Naive thymus-derived CD4-positive, alpha-beta T cell (primary cell): ENCODE measurements around the gene RPS6KB2. TPM values are rescaled to one million over a fixed set of nuclear protein-coding genes. Genes with fewer than 3 reads are reported as not detected.

ENCODE experiments used
- ATAC-seq: fragments of 150-1000 bp; cut with Tn5 transposase; 2 replicates; pipeline ENCODE4 v1.10.0; 2021; ENCODE audit warnings: mild to moderate bottlenecking, moderate library complexity
- CTCF ChIA-PET: fragments of 350-600 bp; sonication (Branson Sonifier 250); formaldehyde crosslinking; loops from one replicate; lab custom pipeline; 2021; ENCODE audit warnings: antibody characterized with exemption; lab: Charles Lee
- POLR2A ChIA-PET: fragments of 350-600 bp; sonication (Branson Sonifier 250); formaldehyde crosslinking; loops from one replicate; lab custom pipeline; 2021; ENCODE audit warnings: antibody characterized with exemption, inconsistent platforms; lab: Charles Lee
- DNase-seq, 9 donors: peaks; one replicate each; pipeline versions ENCODE4 v3.0.0 to v3.0.0-alpha.2; 2020 to 2022; ENCODE audit warnings: mixed read lengths in 1 of 9
- H3K27ac ChIP-seq: one replicate; pipeline ENCODE4 v1.7.0; 2013; ENCODE audit warnings: mild to moderate bottlenecking, low read depth, low read length, moderate library complexity
- H3K27me3 ChIP-seq, 2 donors: one replicate each; pipeline ENCODE4 v1.7.0; 2013; ENCODE audit warnings: low read length in 2 of 2, mild to moderate bottlenecking in 2 of 2, moderate library complexity in 2 of 2; ENCODE audit not compliant: control insufficient read depth in 2 of 2, insufficient read depth in 2 of 2
- H3K36me3 ChIP-seq, 3 experiments: 1 replicate in 2 of 3; 2 replicates in 1 of 3; pipeline ENCODE4 v1.7.0; 2013; ENCODE audit warnings: low read length in 3 of 3, mild to moderate bottlenecking in 3 of 3, moderate library complexity in 1 of 3; ENCODE audit not compliant: insufficient read depth in 3 of 3, control insufficient read depth in 2 of 3
- H3K4me1 ChIP-seq, 2 donors: one replicate each; pipeline ENCODE4 v1.7.0; 2013; ENCODE audit warnings: low read length in 2 of 2, mild to moderate bottlenecking in 2 of 2, moderate library complexity in 1 of 2; ENCODE audit not compliant: control insufficient read depth in 2 of 2, insufficient read depth in 2 of 2
- H3K4me3 ChIP-seq: 2 replicates; pipeline ENCODE4 v1.7.0; 2013; ENCODE audit warnings: mild to moderate bottlenecking, low read length
- H3K9me3 ChIP-seq, 3 experiments: 1 replicate in 2 of 3; 2 replicates in 1 of 3; pipeline ENCODE4 v1.7.0; 2013; ENCODE audit warnings: low read length in 3 of 3; ENCODE audit not compliant: control insufficient read depth in 2 of 3
- H3K27ac Mint-ChIP-seq, 9 donors: one replicate each; pipeline ENCODE4 v1.8.0; 2020 to 2022; ENCODE audit warnings: mixed read lengths in 9 of 9, mild to moderate bottlenecking in 8 of 9, moderate library complexity in 5 of 9, inconsistent platforms in 2 of 9
- H3K27me3 Mint-ChIP-seq, 5 donors: one replicate each; pipeline ENCODE4 v1.8.0; 2021 to 2022; ENCODE audit warnings: mixed read lengths in 5 of 5, mild to moderate bottlenecking in 1 of 5
- H3K36me3 Mint-ChIP-seq, 5 donors: one replicate each; pipeline ENCODE4 v1.8.0; 2020 to 2022; ENCODE audit warnings: mixed read lengths in 5 of 5, mild to moderate bottlenecking in 3 of 5, inconsistent platforms in 1 of 5
- H3K4me1 Mint-ChIP-seq, 7 donors: one replicate each; pipeline ENCODE4 v1.8.0; 2020 to 2022; ENCODE audit warnings: mixed read lengths in 7 of 7, mild to moderate bottlenecking in 3 of 7, inconsistent platforms in 1 of 7
- H3K4me3 Mint-ChIP-seq, 10 donors: one replicate each; pipeline ENCODE4 v1.8.0; 2020 to 2022; ENCODE audit warnings: mild to moderate bottlenecking in 10 of 10, mixed read lengths in 10 of 10, moderate library complexity in 6 of 10, inconsistent platforms in 2 of 10
- H3K9me3 Mint-ChIP-seq, 11 donors: one replicate each; pipeline ENCODE4 v1.8.0; 2020 to 2022; ENCODE audit warnings: mixed read lengths in 11 of 11, mild to moderate bottlenecking in 4 of 11, inconsistent platforms in 1 of 11, moderate library complexity in 1 of 11
- intact Hi-C, 2 donors: fragments of 100-400 bp; cut with micrococcal nuclease; formaldehyde crosslinking; loops; one replicate each; pipeline ENCODE4 v1.15.1; 2023
- polyA plus RNA-seq, 2 donors: library from polyadenylated mRNA; unstranded; fragments of 300-500 nt; fragmentation: Illumina TruSeq; gene quantifications; one replicate each; pipeline ENCODE4 v1.2.3, GENCODE V29; 2021
- total RNA-seq, 6 experiments: library from RNA in 5 of 6; stranded (reverse) in 5 of 6; gene quantifications; 1 replicate in 5 of 6; 2 replicates in 1 of 6; pipeline ENCODE4 v1.2.3 and lab custom pipeline; 2021 to 2026

Gene RPS6KB2
- total and polyA plus RNA-seq, 7 experiments from 2014 or later = 45.2 to 83.9 (median 69.2) TPM

- ChIA-PET POLR2A (interaction anchor here (0.9 to 31.8 kb wide), 9 partner anchors 17 to 70 kb away, joined by 3 to 1530 read pairs (median 69); partner anchors contain the start of genes AIP, CABP4, CARNS1 and GPR152), CTCF (interaction anchor here (0.6 to 1.0 kb wide), 2 partner anchors 10 to 1876 kb away, joined by 3 read pairs; no protein-coding TSS in a partner anchor)
- Histone ChIP-seq H3K36me3 (peaks cover 0 to 59% (median 19%) of the 10 kb centered on the region in 3 experiments), H3K27me3 (no peaks in the 10 kb centered on the region), H3K4me1 (peaks cover 42 to 67% of the 10 kb centered on the region in 2 donors), H3K27ac (peak overlapping the region; percentile 85), H3K9me3 (no peaks in the 10 kb centered on the region), H3K4me3 (peak overlapping the region; percentile 100)
- Mint-ChIP-seq H3K36me3 (peaks cover 0 to 48% (median 7%) of the 10 kb centered on the region in 5 donors), H3K27ac (peak overlapping the region in 8 of 9 donors; percentile 41 to 95 (median 82)), H3K4me1 (peaks cover 38 to 74% (median 52%) of the 10 kb centered on the region in 7 donors), H3K9me3 (peaks cover 0 to 1% (median 0%) of the 10 kb centered on the region in 11 donors), H3K27me3 (no peaks in the 10 kb centered on the region), H3K4me3 (peak overlapping the region; percentile 79 to 99 (median 96))
- DNase-seq (no peak), ATAC-seq (no peak)
- intact Hi-C loops = no loop called here
Measured at GRCh38 chr11:67435031-67435726, 6.9 kb downstream of the RPS6KB2 start.

GRCh38 chr11:67435727-67436458, 7.6 kb downstream of the RPS6KB2 start:
- peaks cover 0 to 49% (median 7%) of the 10 kb centered on the region in 5 donors for H3K36me3 Mint-ChIP-seq
- peak overlapping the region; percentile 12 to 97 (median 92) for H3K27ac Mint-ChIP-seq
- Histone ChIP-seq H3K27me3 (no peaks in the 10 kb centered on the region), H3K36me3 (peaks cover 0 to 59% (median 19%) of the 10 kb centered on the region in 3 experiments), H3K9me3 (no peaks in the 10 kb centered on the region), H3K4me3 (peak overlapping the region; percentile 100), H3K27ac (peak overlapping the region; percentile 85), H3K4me1 (peaks cover 45 to 74% of the 10 kb centered on the region in 2 donors)
- ATAC-seq (no peak), DNase-seq (no peak)
- CTCF ChIA-PET = interaction anchor here (0.6 to 5.9 kb wide), 6 partner anchors 10 to 48 kb away, joined by 3 to 37 read pairs (median 8); partner anchors contain the start of genes AIP, PPP1CA and TBC1D10C
- intact Hi-C loops = loop anchor here in 1 of 2 donors (2.0 kb wide), 1 partner anchor 47 kb away; the partner anchor contains the start of gene AIP
- peak overlapping the region; percentile 85 to 99 (median 97) for H3K4me3 Mint-ChIP-seq
- POLR2A ChIA-PET = interaction anchor here (1.6 to 31.8 kb wide), 10 partner anchors 7 to 70 kb away, joined by 5 to 1530 read pairs (median 62); partner anchors contain the start of genes AIP, CABP4, CARNS1 and GPR152
- H3K9me3 Mint-ChIP-seq = peaks cover 0 to 1% (median 0%) of the 10 kb centered on the region in 11 donors
- no peaks in the 10 kb centered on the region for H3K27me3 Mint-ChIP-seq
- H3K4me1 Mint-ChIP-seq = peaks cover 41 to 74% (median 54%) of the 10 kb centered on the region in 7 donors

DNA sequence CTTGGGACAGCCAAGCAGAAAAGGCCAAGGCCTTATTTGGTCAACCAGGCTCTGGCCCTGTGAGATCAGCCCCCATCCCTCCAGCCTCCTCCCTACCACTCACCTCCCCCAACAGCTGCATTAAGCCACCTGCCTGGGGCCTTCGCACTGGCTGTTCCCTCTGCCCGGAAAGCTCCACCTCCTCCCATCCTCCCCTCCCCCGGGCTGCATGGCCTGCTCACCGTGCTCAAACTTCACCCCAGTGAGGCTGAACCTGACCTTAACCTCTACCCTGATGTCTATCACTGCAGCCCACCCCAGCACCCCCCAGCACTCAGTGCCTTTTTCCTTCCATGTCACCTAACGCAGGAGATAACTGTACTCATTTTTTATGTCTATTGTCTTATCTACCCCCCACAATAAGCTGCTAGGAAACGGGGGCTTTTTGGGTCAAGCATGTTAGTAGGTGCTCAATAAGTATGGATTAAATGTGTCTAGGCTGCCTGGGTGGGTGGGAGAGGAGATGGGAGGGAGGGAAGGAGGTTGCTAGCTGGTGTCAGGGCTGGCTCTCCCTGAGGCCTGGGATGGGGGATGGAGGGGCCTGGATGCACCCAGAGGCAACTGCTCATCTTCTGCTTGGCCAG, 8.3 kb downstream of the RPS6KB2 start:
- Mint-ChIP-seq H3K9me3 (peaks cover 0 to 1% (median 0%) of the 10 kb centered on the region in 11 donors), H3K4me3 (peak overlapping the region; percentile 85 to 99 (median 97)), H3K36me3 (peaks cover 0 to 46% (median 7%) of the 10 kb centered on the region in 5 donors), H3K4me1 (peaks cover 44 to 78% (median 55%) of the 10 kb centered on the region in 7 donors), H3K27me3 (no peaks in the 10 kb centered on the region), H3K27ac (peak overlapping the region; percentile 71 to 97 (median 92))
- Histone ChIP-seq H3K4me1 (peaks cover 45 to 74% of the 10 kb centered on the region in 2 donors), H3K36me3 (peaks cover 0 to 53% (median 15%) of the 10 kb centered on the region in 3 experiments), H3K4me3 (peak overlapping the region; percentile 100), H3K9me3 (no peaks in the 10 kb centered on the region), H3K27me3 (no peaks in the 10 kb centered on the region), H3K27ac (peak overlapping the region; percentile 85)
- intact Hi-C loops = loop anchor here (1.0 to 2.0 kb wide), 11 partner anchors 8 to 70 kb away; partner anchors contain the start of genes AIP (in 2 of the 2), RPS6KB2 (in 2 of the 2) and TMEM134 (in 2 of the 2)
- ChIA-PET CTCF (interaction anchor here (0.6 to 5.9 kb wide), 10 partner anchors 11 to 48 kb away, joined by 3 to 37 read pairs (median 5); partner anchors contain the start of genes AIP, PPP1CA, TBC1D10C and TMEM134), POLR2A (interaction anchor here (0.6 to 31.8 kb wide), 19 partner anchors 8 to 196 kb away, joined by 3 to 1530 read pairs (median 9); partner anchors contain the start of genes AIP, CABP4, CARNS1 and GPR152)
- ATAC-seq (peak; percentile 33), DNase-seq (peak in 8 of 9 donors; percentile 29 to 70 (median 55))

- peaks cover 0 to 1% (median 0%) of the 10 kb centered on the region in 11 donors for H3K9me3 Mint-ChIP-seq
- Histone ChIP-seq H3K9me3 (no peaks in the 10 kb centered on the region), H3K27me3 (no peaks in the 10 kb centered on the region), H3K27ac (peak within 1 kb of the TSS; percentile 85), H3K4me3 (peak within 1 kb of the TSS; percentile 100), H3K36me3 (peaks cover 0 to 47% (median 11%) of the 10 kb centered on the region in 3 experiments), H3K4me1 (peaks cover 45 to 73% of the 10 kb centered on the region in 2 donors)
- DNase-seq (peak; percentile 49 to 86 (median 84)), ATAC-seq (peak; percentile 74)
- intact Hi-C loops = loop anchor here (1.0 to 2.0 kb wide), 11 partner anchors 9 to 69 kb away; partner anchors contain the start of genes AIP (in 2 of the 2), RPS6KB2 (in 2 of the 2) and TMEM134 (in 2 of the 2)
- peak within 1 kb of the TSS; percentile 85 to 99 (median 97) for H3K4me3 Mint-ChIP-seq
- no peaks in the 10 kb centered on the region for H3K27me3 Mint-ChIP-seq
- peaks cover 0 to 44% (median 1%) of the 10 kb centered on the region in 5 donors for H3K36me3 Mint-ChIP-seq
- peak within 1 kb of the TSS; percentile 71 to 97 (median 92) for H3K27ac Mint-ChIP-seq
- CTCF ChIA-PET = interaction anchor here (0.6 to 5.9 kb wide), 11 partner anchors 18 to 47 kb away, joined by 3 to 37 read pairs (median 5); partner anchors contain the start of genes AIP, PPP1CA, TBC1D10C and TMEM134
- peaks cover 43 to 78% (median 53%) of the 10 kb centered on the region in 7 donors for H3K4me1 Mint-ChIP-seq
- POLR2A ChIA-PET = interaction anchor here (0.6 to 31.8 kb wide), 21 partner anchors 9 to 197 kb away, joined by 3 to 1530 read pairs (median 7); partner anchors contain the start of genes AIP, CABP4, CARNS1 and GPR152
Measured at GRCh38 chr11:67437082-67437808, 9.0 kb downstream of the RPS6KB2 start, which contains the start of gene PTPRCAP. Gene PTPRCAP (minus strand): TSS chr11:67437682. CDS start chr11:67437619, 63 bp downstream.

GRCh38 chr11:67437809-67438157, 9.5 kb downstream of the RPS6KB2 start:
- ATAC-seq = no peak
- Histone ChIP-seq H3K4me3 (peak overlapping the region; percentile 100), H3K4me1 (peaks cover 45 to 73% of the 10 kb centered on the region in 2 donors), H3K9me3 (no peaks in the 10 kb centered on the region), H3K36me3 (peaks cover 0 to 41% (median 11%) of the 10 kb centered on the region in 3 experiments), H3K27ac (peak overlapping the region; percentile 85), H3K27me3 (no peaks in the 10 kb centered on the region)
- no peaks in the 10 kb centered on the region for H3K27me3 Mint-ChIP-seq
- CTCF ChIA-PET = interaction anchor here (0.7 to 5.9 kb wide), 11 partner anchors 18 to 63 kb away, joined by 3 to 37 read pairs (median 5); partner anchors contain the start of genes AIP, PPP1CA, TBC1D10C and TMEM134
- POLR2A ChIA-PET = interaction anchor here (1.1 to 31.8 kb wide), 18 partner anchors 9 to 197 kb away, joined by 4 to 1530 read pairs (median 14); partner anchors contain the start of genes AIP, CABP4, CARNS1 and CDK2AP2
- peaks cover 0 to 43% (median 0%) of the 10 kb centered on the region in 5 donors for H3K36me3 Mint-ChIP-seq
- peak overlapping the region; percentile 85 to 99 (median 97) for H3K4me3 Mint-ChIP-seq
- intact Hi-C loops = loop anchor here (1.0 to 2.0 kb wide), 11 partner anchors 9 to 69 kb away; partner anchors contain the start of genes AIP (in 2 of the 2), RPS6KB2 (in 2 of the 2) and TMEM134 (in 2 of the 2)
- H3K27ac Mint-ChIP-seq = peak overlapping the region; percentile 71 to 97 (median 92)
- H3K9me3 Mint-ChIP-seq = peaks cover 0 to 1% (median 0%) of the 10 kb centered on the region in 11 donors
- peaks cover 42 to 78% (median 52%) of the 10 kb centered on the region in 7 donors for H3K4me1 Mint-ChIP-seq
- no peak for DNase-seq
